ENCODE data around the gene TLR4.

- TF ChIP-seq CTCF (IDR thresholded peaks at IDR 0.05) (no peak), EP300 (IDR thresholded peaks at IDR 0.05) (no peak), POLR2A (IDR thresholded peaks at IDR 0.05; ENCODE audit: low read depth) (no peak)
Measured at GRCh38 chr9:117742131-117742530, 37.9 kb downstream of the TLR4 start.

All from esophagus muscularis mucosa (tissue), 4 donors.